ENCODE data around the gene GPR158. TPM values are rescaled to one million over a fixed set of nuclear protein-coding genes. Genes with fewer than 3 reads are reported as not detected.

GPR158 gene
- total RNA-seq, 1 experiment from 2014 or later, result 0.24 TPM

DNA sequence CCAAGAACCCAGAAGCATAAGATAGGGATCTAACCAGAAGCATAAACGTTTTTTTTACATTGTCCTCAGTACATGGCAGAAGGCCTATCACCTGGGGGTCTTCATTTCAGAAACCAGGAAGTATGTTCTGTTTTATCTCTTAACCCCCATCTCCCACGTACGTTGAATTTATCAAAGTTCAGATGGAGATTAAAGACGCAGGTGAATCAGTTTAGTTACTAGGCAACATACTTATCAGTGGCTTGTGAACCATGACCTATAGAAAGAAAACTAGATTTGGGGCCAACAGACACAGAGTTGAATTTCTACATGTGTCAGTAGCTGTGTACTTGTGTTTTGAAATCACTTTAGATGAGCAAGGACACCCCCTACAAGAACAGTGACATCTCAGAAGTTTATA is 122.7 kb downstream of the GPR158 start:
- no peak overlapping the region for H2BK5ac ChIP-seq (ENCODE audit: insufficient read length, low read length)
- Mint-ChIP-seq H3K36me3 (ENCODE audit: insufficient read depth in 1 of 3, low read depth in 3 of 3) (no peaks in the 10 kb centered on the region), H3K4me3 (no peak overlapping the region), H3K27ac (no peak overlapping the region), H3K9me3 (no peaks in the 10 kb centered on the region), H3K27me3 (ENCODE audit: low read depth) (no peaks in the 10 kb centered on the region), H3K4me1 (peaks cover 8 to 9% of the 10 kb centered on the region in 2 experiments)
- H2AK5ac ChIP-seq (ENCODE audit: insufficient read length, low read length), result no peak overlapping the region
- no peaks in the 10 kb centered on the region for H3K27me3 ChIP-seq (ENCODE audit: insufficient read depth, low read length)
- no peak overlapping the region for H3K27ac ChIP-seq (ENCODE audit: insufficient read length, low read depth, low read length)
- no peak overlapping the region for H3K9ac ChIP-seq (ENCODE audit: extremely low read depth, insufficient read length, low read length)
- no peak overlapping the region for H3K4me2 ChIP-seq (ENCODE audit: insufficient read depth, insufficient read length, low read length)
- H3K4me1 ChIP-seq (ENCODE audit: insufficient read depth, low read length), result no peaks in the 10 kb centered on the region; the same call in 1 of the 2 replicates
- no peak overlapping the region for H4K8ac ChIP-seq (replicated peaks; ENCODE audit: insufficient read length, low read depth, low read length)
- H2BK20ac ChIP-seq (ENCODE audit: low read depth, low read length, poor library complexity, severe bottlenecking), result no peak overlapping the region
- H2AFZ ChIP-seq (ENCODE audit: low read length), result no peak overlapping the region
- no peak overlapping the region for H3K56ac ChIP-seq (ENCODE audit: insufficient read length, low read depth, low read length)
- WGBS (ENCODE audit: extremely low coverage, insufficient read length, low lambda C conversion rate), result no CpG with 5 or more reads among the region's 4 CpGs
- H4K5ac ChIP-seq (ENCODE audit: insufficient read length, low read depth, low read length), result no peak overlapping the region
- no peaks in the 10 kb centered on the region for H3K79me1 ChIP-seq (ENCODE audit: insufficient read depth, low read depth, low read length, poor library complexity, severe bottlenecking)
- no peak overlapping the region for H3T11ph ChIP-seq (ENCODE audit: low read length)
- H4K91ac ChIP-seq (ENCODE audit: insufficient read length, low read depth, low read length), result no peak overlapping the region
- no peak overlapping the region for H3K23ac ChIP-seq (ENCODE audit: insufficient read length, low read depth, low read length)
- no peaks in the 10 kb centered on the region for H3K79me2 ChIP-seq (ENCODE audit: insufficient read depth, low read length)
- TF ChIP-seq, protein P1, sequence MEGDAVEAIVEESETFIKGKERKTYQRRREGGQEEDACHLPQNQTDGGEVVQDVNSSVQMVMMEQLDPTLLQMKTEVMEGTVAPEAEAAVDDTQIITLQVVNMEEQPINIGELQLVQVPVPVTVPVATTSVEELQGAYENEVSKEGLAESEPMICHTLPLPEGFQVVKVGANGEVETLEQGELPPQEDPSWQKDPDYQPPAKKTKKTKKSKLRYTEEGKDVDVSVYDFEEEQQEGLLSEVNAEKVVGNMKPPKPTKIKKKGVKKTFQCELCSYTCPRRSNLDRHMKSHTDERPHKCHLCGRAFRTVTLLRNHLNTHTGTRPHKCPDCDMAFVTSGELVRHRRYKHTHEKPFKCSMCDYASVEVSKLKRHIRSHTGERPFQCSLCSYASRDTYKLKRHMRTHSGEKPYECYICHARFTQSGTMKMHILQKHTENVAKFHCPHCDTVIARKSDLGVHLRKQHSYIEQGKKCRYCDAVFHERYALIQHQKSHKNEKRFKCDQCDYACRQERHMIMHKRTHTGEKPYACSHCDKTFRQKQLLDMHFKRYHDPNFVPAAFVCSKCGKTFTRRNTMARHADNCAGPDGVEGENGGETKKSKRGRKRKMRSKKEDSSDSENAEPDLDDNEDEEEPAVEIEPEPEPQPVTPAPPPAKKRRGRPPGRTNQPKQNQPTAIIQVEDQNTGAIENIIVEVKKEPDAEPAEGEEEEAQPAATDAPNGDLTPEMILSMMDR (conservative IDR thresholded peaks at IDR 0.05), result no peak
- H3K23me2 ChIP-seq (ENCODE audit: insufficient read length, low read depth, low read length, poor library complexity, severe bottlenecking), result no peaks in the 10 kb centered on the region
- DNase-seq, result no peak
- H4K20me1 ChIP-seq (ENCODE audit: control insufficient read depth, insufficient read depth, insufficient read length), result no peaks in the 10 kb centered on the region
- H3K9me3 ChIP-seq (ENCODE audit: control insufficient read depth, low read depth, low read length), result no peaks in the 10 kb centered on the region
- no peak overlapping the region for H2BK15ac ChIP-seq (ENCODE audit: low read depth, low read length)
- no peak overlapping the region for H3K14ac ChIP-seq (ENCODE audit: insufficient read depth, low read length)
- H2BK12ac ChIP-seq (ENCODE audit: insufficient read length, low read depth, low read length), result no peak overlapping the region
- H3K4ac ChIP-seq (ENCODE audit: low read depth, low read length), result no peak overlapping the region
- no peak overlapping the region for H3K18ac ChIP-seq (ENCODE audit: insufficient read length, low read depth, low read length)
- H2BK120ac ChIP-seq (ENCODE audit: low read depth, low read length, poor library complexity, severe bottlenecking), result no peak overlapping the region
